ENCODE measurements around the gene PCOLCE2.

The PCOLCE2 gene

GRCh38 chr3:142815803-142816202 is 73.1 kb downstream of the PCOLCE2 start:
- TF ChIP-seq, protein P1, sequence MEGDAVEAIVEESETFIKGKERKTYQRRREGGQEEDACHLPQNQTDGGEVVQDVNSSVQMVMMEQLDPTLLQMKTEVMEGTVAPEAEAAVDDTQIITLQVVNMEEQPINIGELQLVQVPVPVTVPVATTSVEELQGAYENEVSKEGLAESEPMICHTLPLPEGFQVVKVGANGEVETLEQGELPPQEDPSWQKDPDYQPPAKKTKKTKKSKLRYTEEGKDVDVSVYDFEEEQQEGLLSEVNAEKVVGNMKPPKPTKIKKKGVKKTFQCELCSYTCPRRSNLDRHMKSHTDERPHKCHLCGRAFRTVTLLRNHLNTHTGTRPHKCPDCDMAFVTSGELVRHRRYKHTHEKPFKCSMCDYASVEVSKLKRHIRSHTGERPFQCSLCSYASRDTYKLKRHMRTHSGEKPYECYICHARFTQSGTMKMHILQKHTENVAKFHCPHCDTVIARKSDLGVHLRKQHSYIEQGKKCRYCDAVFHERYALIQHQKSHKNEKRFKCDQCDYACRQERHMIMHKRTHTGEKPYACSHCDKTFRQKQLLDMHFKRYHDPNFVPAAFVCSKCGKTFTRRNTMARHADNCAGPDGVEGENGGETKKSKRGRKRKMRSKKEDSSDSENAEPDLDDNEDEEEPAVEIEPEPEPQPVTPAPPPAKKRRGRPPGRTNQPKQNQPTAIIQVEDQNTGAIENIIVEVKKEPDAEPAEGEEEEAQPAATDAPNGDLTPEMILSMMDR (IDR thresholded peaks at IDR 0.05; ENCODE audit: insufficient read depth, low read depth, low read length, missing control alignments): no peak
- DNase-seq (ENCODE audit: low read depth): no peak
- no peak overlapping the region for H3K4me3 ChIP-seq (ENCODE audit: low read length)

- DNase-seq (ENCODE audit: low read depth): no peak
Observed at GRCh38 chr3:142809259-142809658, 79.6 kb downstream of the PCOLCE2 start.

DNA sequence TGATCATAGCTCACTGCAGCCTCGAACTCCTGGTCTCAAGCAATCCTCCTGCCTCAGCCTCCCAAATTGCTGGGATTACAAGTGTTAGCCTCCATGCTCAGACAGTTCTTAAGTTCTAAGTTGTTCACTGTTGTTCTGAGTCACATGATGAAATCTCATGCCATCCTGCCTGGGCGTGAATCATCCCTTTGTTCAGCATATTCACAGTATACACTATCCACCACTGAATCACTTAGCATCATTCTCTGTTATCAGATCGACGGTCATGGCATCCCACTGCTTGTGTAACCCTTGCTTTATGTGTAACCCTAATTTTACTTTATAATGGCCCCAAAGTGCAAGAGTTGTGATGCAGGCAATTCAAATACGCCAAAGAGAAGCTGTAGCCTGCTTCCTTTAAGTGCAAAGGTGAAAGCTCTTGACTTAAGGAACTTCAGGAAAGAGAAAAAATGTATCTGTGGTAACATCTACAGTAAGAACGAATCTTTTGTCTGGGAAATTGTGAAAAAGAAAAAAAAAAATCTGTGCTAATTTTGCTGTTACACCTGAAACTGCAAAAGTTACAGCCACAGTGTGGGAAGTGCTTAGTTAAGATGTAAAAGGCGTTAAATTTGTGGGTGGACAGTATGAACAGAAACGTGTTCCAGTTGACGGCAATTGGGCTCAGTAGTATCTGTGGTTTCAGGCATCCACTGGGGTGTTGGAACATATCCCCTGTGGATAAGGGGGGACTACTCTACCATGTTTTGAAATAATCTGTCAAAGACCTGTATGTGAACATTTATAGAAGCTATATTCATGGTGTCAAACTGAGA is 80.6 kb downstream of the PCOLCE2 start:
- peak; percentile 94 for DNase-seq (ENCODE audit: low read depth)
- TF ChIP-seq, protein P1 (IDR thresholded peaks at IDR 0.05; ENCODE audit: insufficient read depth, low read depth, low read length, missing control alignments): no peak
- H3K4me3 ChIP-seq (ENCODE audit: low read length): no peak overlapping the region

More at GRCh38 chr3:142809259-142809658, 79.6 kb downstream of the PCOLCE2 start:
- TF ChIP-seq, protein P1 (IDR thresholded peaks at IDR 0.05; ENCODE audit: insufficient read depth, low read depth, low read length, missing control alignments): no peak
- H3K4me3 ChIP-seq (ENCODE audit: low read length): no peak overlapping the region

- TF ChIP-seq, protein P1 (IDR thresholded peaks at IDR 0.05; ENCODE audit: insufficient read depth, low read depth, low read length, missing control alignments): no peak
- H3K4me3 ChIP-seq (ENCODE audit: low read length): no peak overlapping the region
Observed at GRCh38 chr3:142802891-142803290, 86.0 kb downstream of the PCOLCE2 start.

DNA sequence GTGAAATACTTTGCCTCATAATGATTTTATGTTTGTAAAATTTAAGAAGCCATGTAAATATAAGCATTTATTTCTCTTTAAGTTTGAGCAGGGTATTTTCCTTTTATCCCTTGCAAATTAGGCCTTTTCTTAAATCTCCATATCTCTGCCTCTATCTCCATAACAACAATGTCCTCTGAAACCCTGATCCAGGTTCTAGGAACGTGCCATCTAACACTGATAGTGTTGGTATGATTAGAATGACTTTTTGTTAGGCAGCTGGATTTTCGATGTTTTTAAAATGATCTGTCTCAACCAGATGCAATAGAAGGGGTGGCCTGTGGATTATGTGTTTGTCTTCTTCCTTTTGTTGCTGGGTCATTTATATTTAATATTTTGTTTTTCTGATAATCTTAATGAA is 87.1 kb downstream of the PCOLCE2 start:
- no peak for DNase-seq (ENCODE audit: low read depth)
- no peak overlapping the region for H3K4me3 ChIP-seq (ENCODE audit: low read length)
- TF ChIP-seq, protein P1 (IDR thresholded peaks at IDR 0.05; ENCODE audit: insufficient read depth, low read depth, low read length, missing control alignments): no peak

More at GRCh38 chr3:142802891-142803290, 86.0 kb downstream of the PCOLCE2 start:
- no peak for DNase-seq (ENCODE audit: low read depth)

DNA sequence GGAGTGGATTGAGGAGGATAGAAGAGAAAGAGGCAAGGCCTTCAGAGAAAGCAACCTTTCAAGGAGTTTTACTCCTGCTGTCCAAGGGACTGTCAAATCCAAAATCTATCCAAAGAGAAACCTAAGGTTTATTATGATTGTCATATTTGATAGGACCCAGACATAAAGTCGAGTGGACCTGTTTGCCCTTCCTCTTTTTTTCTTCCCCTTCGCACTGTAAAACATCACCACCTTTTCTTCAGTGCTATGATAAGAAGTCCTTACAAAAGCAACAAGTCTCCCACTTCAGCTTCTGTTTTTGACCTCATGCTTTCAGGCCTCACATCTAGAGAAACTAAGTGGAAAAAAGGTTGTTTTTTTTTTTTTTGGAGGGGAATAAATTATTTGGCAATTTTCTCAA is 92.1 kb downstream of the PCOLCE2 start:
- TF ChIP-seq, protein P1 (IDR thresholded peaks at IDR 0.05; ENCODE audit: insufficient read depth, low read depth, low read length, missing control alignments): no peak
- no peak overlapping the region for H3K4me3 ChIP-seq (ENCODE audit: low read length)
- no peak for DNase-seq (ENCODE audit: low read depth)

DNA sequence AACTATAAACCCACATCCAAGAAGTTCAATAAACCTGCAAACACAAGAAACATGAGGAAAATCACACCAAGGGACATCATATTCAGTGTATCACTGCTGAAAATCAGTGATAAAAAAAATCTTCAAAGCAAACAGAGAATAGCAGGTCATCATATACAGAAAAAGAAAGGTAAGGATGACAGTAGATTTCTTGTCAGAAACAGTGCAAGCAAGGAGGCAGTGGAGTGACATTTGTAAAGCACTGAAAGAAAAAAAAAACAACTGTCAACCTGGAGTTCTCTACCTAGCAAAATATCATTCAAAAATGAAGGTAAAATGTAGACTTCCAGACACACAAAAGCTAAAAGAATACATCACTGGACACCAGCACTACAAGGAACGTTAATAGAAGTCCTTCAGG is 93.6 kb downstream of the PCOLCE2 start:
- TF ChIP-seq, protein P1 (IDR thresholded peaks at IDR 0.05; ENCODE audit: insufficient read depth, low read depth, low read length, missing control alignments): no peak
- DNase-seq (ENCODE audit: low read depth): no peak
- no peak overlapping the region for H3K4me3 ChIP-seq (ENCODE audit: low read length)
